NCI-H2107 (cell line): ENCODE results near the gene CMTM6.
"Not testable (repeated sequence)": the region's sequence is repeated elsewhere in the genome, so short reads cannot be mapped to it uniquely, and the experiment has no call there.

Experiments used
- DNase-seq: peaks from one replicate; lab custom pipeline; 2025; lab: John Stamatoyannopoulos, UW

The CMTM6 gene

DNA sequence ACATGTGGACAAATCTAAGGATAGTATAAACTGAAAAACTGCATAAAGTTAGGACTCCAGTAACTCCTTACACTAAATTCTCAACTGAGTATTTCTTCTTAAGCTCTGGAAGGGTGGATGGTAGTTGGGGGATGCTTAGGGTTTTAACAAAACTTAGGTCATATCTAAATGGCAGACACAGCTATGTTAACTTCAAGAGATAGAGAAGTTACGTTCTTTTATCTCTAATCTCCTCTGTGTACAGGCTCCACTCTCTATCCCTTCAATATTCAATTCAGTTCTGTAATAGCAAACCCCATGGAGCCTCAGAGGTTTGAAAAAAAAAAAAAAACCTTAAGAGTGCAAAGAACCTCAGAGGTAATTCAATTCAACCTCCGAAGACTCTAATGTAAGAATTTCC, 3.1 kb downstream of the CMTM6 start:
- no peak for DNase-seq

DNA sequence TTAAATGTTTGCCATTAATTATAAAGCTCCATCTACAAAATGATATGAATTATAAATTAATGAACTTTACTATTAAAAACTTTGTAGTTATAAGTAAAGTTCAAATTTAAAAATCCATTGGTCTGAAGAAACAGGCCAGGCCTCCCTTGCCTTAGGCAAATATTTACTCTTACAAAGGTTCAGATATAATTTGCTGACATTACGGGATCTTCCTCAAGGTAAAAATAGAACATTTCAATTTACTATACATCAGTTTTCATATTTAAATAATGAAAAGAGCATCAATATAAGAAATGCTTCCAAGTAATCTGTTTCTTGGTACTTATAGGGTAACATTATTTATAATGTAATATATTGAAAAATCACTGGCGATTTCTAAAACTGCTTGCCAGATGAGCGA, 3.7 kb downstream of the CMTM6 start:
- no peak for DNase-seq

DNA sequence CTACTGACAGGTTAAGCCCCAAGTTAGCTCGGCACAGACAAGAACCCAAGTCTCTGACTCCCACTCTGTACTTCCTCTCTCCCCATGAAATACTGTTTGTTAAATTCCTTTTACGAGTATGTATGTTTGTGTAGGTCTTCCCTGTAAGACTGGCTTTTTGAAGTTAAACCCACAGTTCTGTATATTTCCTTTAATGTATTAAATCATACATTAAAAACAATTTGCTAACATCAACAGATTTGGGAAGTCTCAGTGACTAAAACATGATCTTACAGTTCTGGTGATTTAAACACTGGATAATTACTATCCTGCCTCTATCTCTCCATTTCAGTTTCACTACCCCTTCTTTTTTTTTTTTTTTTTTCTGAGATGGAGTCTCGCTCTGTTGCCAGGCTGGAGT, 4.4 kb downstream of the CMTM6 start:
- no peak for DNase-seq

DNA sequence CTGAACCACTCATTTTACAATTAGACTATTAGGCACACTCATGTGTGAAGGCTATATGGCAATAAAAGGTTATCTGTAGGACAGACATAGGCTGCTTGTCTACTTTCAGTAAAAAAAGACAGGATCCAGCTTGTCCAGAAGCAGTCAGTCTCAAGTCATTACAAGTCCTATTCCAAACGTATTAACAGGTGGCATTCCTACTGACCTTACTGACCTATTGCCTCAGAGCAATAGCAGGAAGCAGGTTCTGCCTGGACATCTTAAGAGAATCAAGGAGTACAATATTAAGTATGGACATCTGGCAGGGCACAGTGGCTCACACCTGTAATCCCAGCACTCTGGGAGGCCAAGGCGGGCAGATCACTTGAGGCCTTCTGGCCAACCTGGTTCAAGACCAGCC, 7.0 kb downstream of the CMTM6 start:
- no peak for DNase-seq

DNA sequence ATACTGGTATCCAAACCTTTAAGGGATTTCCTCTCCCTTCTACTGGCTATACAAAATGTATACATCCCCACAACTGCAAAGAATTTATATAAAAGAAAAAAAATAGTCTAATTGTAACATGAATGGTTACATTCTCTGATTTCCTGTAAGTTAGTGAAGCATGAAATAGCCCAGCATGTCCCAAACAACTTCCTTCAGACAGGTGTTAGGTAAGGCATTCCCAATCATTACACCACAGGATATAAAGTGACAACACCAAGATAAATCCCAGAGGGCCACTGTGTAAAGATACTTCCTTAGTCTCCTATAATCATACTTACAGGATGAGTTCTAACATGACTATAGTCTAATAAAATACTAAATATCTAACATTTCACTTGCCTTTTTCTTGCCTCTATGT, 7.6 kb downstream of the CMTM6 start:
- no peak for DNase-seq

DNA sequence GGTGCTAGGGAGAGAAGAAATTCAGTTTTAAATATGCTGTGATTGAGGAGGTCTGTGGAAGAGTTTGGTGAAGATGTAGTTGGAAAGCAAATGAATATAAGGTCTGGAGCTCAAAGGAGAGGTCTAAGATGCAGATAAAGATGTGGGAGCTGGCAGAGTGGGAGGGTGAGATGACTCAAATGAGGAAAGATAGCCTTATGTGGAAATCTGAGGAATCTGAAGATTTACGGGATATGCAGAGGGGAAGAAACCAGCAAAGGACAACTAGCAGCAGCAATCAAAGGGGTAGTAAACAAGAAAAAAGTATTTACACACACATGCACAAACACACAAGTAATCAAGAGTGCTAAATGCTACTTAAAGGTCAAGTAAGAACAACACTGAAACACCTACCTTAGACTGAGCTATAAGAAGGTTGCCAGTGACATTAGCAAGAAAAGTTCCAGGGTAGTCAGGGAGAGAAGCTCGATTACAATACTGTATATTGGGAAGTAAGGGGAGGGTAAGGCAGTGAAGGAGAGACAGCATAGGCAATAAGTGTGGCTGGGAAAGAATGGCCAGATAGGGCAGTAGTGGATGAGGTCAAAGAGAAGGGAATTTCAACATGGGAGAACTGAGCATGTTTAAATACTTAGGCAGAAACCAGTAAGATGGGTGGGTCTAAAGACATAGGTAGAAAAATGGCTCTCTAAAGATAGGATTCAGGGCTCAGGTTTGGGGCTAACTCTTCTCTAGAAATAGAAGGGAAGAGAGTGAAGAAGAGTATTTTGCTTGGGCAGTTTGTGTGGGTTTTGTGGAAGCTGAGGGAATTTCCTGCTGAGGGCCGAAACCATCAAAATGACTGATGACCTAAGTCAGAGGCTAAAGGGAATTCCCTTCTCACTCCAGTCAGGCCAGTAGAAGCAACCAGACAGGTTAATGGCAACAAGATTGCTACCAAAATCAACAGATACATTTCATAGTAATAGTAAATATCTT, 8.9 kb downstream of the CMTM6 start:
- no peak for DNase-seq

DNA sequence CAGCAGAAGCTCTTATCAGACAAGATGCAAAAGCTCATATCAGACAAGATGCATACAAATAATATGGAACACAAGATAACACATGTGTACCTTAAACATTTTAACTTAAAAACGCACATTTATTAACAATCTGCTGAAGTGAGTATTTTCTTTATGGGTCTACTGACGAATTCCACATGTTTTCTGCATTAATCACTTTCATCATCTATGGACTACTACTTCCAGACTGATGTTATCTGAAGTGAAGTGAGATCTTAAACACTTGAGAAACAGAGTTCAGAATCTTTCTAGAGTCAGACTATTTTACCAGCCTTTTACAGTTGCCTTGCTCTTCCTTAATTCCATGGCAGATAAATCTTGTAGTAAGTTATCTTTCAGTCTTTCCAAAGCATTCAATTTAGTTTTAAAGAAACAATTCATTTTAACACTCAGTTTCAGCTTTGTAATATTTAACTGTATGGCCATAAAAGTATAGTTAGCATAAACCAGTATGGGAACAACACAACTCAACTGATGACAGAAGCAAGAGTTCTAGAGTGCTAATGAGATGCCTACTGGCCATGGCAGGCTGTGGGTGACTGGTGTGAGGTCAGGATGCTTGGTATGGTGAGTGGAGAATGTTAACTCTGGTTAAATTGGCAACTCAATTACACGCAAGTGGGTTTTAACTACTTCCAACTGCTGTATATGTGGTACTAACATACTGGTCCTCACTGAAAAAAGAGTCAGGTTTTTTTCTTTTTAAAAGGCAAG, 9.8 kb downstream of the CMTM6 start:
- DNase-seq, result no peak

DNA sequence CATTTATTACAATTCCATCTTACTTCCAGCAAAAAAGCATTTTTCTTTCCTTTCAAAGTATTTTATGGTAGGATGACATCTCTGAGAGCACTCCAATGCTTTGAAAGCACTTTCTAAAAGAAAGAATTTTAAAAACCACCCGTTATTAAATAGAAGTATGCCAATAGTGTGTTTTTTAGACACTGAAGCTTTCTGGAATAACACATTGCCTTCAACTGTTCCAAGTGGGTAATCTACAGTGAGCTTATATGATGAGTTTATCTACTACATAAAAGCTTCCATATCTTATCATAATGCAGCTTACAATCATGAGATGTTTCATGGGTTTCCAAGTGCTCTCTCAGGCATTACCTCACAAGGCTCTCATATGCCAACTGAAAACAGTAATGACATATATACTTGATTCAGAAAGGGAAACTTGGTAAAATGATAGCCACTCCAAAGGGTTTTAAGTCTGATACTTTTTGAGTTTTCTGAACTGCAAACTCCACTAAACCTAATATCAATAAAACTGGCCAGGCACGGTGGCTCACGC, 14.1 kb downstream of the CMTM6 start:
- DNase-seq, result no peak

DNA sequence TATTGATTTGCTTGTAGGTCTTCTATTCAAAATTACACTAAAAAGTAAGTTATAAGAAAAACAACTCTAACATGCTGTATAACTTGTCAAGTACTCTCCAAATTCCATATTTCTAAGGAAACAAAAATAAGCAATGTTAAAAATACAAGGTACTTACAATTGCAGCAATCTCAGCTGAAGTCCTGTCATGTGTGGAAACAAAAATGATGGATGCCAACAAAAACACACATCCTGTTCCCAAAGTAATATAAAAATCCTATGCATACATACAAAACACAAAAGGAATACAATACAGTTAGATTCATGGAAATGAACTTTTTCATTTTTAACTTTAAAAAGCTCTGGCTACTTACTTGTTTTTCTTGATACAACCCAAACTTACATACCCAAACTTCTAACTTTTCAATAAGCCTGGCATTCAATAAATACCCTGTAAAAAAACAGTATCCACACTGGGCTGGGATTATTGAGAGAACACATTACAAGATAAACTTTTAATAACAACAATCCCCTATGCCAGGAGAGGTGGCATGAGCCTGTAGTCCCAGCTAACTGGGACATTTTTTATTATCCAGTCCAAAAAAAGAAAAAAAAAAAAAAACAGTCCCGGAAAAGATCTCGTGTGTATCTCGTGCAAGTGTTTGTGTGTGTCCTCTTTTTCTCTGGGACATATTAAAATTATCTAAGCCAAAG, 14.7 kb downstream of the CMTM6 start:
- DNase-seq, result no peak

DNA sequence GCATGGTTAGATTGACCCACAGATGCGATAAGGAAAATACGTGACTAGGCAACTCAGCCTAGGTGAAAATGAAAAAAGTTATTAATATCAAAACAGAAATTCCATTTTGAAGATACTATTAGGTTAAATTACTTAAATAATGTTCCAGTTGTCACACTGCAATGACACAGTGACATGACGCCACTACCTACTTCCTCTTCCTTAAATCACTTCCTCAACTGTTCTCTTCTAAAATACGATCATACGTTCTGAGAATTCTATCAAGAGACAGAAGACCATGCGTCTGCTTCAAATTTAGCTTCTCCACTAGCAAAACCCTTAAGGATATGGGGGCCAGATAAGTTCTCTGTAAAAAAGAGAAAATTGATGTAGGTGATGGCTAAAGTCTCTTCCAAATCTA, 18.2 kb downstream of the CMTM6 start:
- DNase-seq, result no peak

DNA sequence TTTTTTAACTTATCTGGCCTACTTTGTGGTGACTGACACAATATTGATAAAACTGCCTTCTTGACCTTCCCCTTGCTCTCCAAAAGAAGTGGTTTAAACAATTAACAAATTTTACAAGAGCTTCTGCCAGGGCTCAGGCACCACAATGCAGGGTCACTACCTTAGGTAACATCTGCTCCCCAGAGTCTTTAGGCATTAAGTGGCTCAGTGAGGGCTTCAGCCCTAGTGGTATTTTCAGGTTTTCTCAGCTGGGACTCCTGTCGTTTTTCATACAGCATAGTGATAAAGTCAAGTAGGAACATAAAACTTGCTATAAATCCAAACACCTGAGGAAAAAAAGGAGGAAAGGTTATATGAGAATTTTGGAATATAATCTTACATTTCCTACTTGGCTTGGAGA, 18.9 kb downstream of the CMTM6 start:
- DNase-seq, result no peak

DNA sequence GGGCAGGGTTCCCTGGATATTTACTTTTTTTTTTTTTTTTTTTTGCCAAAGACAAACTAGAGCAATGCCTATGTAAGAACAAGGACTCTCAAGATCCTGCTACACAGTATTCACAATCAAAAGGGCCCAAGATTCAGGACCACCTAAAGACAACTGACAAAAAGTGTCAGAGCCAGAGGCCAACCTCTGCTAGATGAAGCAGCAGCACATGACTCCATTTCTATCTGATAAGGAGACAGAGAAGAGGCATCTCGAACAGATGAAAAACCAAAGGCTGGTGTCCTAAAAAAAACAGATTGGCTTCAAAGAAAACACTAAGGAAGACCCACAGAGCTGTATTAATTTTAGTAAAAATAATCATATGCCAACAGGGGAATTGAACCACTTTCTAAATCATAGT, 20.0 kb downstream of the CMTM6 start:
- no peak for DNase-seq

DNA sequence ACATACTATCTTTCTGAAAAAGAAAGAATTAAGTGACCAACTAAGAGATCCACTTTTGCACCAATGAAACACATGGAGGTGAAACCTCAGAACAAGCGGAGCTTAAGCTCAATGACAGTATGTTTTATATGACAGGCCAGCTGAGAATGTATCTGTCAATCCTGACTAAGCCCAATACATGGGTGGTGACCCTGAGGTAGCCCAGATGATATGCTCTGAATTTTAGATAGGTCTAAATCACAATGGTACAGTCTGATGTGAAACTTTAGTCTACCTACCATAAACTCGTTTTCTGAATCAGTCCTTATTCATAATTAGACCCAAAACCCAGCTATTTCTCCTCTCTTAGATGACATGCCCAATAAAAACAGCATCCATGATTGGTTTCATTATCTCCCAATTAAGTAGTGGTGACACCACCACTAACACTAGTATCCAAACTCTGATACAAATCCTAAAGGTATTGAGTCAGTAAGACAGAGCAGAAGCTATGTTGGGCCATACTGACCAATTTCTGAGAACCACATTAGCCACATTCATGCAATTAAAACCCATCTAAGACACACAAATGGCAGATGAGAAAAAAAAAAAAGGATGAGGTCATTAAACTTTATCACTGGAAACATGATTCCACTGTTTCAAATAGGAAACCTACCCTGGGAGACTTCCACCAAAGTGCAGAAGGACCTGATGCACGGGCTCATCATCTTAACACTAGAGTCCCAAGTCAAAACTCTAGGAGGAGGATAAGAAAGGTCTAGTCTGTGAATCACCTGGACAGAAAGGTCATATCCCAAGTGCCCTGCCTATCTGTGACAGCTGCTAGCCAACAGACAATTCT, 20.6 kb downstream of the CMTM6 start:
- DNase-seq, result no peak

DNA sequence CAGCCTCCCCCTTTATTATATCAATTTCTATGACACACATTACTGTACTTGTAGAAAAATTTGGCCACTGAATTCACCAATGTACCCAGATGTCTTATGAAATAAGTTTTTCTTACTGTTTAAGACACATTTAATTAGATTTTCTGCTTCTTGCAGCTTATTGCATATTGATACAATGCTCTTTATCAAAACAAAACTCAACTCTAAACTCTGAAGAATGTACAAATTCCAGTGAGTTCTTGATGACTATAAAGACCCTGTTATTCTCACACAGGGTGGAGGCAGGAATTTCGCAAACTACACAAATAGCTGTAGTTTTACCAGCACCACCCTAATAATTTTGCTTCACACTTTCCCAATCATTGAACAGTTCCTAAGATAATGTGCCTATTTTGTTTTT, 22.0 kb downstream of the CMTM6 start:
- no peak for DNase-seq

DNA sequence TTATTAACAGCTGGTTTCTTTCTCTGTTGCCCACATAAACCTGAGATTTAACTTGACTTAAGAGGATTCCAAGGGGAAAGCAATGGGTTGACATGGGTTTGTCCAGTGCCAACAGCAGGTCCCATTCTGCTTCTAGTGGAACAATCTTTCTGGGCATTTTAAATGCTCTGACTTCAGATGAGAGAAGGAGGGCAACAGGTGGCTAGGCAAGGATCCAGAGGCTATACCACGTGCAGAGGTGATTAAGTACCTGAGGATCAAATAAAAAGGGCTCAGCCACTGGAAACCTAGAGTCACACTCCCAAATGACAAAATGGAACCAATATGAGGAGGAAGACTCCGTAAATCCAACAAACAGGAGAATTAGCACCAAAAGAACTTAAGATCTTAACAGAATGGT, 28.5 kb downstream of the CMTM6 start:
- no peak for DNase-seq

DNA sequence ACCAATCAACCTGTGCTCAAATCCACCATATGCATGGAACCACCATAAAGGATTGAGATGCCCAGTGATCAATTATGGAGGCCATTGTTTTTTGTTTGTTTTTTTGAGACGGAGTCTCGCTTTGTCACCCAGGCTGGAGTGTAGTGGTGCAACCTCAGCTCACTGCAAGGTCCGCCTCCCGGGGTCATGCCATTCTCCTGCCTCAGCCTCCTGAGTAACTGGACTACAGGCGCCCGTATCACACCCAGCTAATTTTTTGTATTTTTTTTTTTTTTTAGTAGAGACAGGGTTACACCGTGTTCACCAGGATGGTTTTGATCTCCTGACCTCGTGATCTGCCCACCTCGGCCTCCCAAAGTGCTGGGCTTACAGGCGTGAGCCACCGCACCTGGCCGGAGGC, 30.5 kb downstream of the CMTM6 start:
- not testable (repeated sequence) for DNase-seq

DNA sequence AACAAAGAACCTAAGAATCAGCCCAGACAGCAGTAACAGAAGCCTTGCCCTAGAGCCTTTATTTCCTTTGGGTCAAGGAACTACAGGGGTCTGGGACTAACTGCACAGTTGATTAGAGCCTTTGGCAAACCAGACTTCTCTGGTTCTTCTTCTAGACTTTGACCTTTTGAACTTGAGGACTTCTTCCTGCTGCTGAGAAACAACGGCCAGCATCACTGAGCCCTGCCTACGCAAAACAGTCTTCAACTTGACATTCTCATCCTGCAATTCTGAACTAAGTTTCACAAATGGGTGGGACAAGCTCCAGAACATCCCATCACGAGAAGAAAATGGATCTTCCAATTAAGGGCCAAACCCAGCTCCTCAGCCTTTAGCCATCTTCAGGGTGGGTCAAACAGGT, 31.4 kb downstream of the CMTM6 start:
- no peak for DNase-seq

DNA sequence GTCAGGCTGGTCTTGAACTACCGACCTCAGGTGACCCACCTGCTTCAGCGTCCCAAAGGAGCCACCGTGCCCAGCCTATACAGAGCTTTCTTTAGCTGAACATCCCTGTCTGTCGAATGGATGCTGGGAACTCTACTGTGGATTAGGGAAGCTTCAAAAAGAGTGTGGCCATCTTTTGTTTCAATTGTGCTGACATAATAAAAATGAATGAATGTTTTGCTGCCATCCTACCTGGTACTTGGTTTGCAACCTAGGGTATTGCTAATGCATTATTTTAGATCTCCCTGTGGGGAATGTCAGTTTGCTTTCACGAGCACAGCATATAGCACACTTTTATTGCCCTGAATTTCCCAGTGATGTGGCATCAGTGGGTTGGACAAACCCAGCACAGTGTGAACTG, 32.3 kb downstream of the CMTM6 start:
- no peak for DNase-seq

DNA sequence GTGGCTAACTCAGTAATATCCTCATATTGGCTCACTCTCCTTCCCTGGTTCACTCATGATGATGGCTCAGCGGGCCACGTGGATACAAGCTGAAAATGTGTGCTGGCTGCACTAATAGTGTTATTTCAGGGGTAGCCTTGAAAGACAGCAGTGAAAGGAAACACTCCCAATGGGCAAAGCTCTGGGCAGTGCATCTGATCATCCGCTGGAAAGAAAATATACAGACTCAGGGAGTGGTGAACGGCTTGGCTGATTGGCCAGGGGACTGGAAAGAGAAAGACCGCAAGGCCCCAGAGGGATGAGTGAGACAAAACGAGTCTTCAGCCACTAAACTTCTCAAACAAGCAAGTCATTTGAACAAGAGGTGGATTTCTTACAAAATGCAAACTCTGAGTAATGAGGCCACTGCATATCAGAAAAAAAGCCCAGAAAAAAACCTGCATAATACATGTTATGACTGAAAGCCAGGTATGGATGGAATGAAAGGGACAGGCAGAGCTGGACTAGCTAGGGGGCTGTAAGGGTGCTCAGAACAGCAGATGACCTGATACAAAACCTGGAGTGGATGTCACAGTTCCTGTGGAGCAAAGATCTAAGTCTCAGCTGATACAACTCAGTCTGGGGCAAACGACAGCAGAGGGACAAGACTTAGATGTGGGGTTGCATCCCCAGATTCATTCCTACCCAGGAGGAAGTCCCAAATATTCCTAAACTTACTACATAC, 33.3 kb downstream of the CMTM6 start:
- DNase-seq, result no peak

DNA sequence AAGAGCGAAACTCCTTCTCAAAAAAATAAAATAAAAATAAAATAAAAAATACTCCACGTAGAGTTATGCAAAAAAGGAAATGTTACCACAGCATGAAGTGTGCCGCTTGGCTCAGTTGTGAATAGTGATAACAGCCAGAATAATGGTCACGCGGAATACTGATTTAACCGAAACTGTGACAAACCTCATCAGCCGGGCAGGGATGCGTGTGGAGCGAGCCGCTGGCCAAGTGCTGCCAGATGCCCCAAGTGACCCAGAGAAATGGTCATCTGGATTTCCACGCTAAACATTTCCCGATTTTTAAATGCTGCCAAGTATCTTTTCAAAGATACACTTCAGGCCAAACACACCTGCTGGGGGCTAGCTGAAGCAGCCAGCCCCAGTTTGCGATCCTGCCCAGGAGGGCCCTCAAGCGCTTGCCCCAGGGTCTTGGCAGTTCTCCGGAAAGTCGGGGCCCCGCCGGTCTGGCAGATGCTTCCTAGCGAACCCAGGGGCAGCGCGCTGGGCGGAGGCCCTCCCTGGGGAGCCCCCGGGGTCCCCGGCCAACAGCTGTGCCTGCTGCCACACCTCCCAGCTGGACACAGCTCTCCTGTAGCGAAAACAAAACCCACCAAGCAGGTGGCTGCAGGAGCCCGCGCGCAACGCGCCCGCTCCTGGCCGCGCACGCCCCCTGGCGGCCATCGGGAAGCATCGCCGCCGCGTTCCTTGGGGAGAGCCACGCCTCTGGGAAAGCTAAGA, 35.1 kb downstream of the CMTM6 start:
- DNase-seq, result peak; percentile 30
